Subcutaneous abdominal adipose tissue (tissue), 5 donors: Measurements from ENCODE around the gene RTN4RL2.

ENCODE experiments used
- H3K27ac ChIP-seq: one replicate; pipeline ENCODE4 v1.7.0; 2013; ENCODE audit warnings: low read depth, mild to moderate bottlenecking, inconsistent platforms, low read length, moderate library complexity
- H3K27me3 ChIP-seq, 5 donors: one replicate each; pipeline ENCODE4 v1.7.0; 2013; ENCODE audit warnings: low read length in 5 of 5, inconsistent platforms in 1 of 5; ENCODE audit not compliant: control insufficient read depth in 5 of 5, insufficient read depth in 4 of 5
- H3K36me3 ChIP-seq, 5 donors: one replicate each; pipeline ENCODE4 v1.7.0; 2013; ENCODE audit warnings: low read length in 5 of 5; ENCODE audit not compliant: control insufficient read depth in 5 of 5, insufficient read depth in 5 of 5
- H3K4me1 ChIP-seq, 5 donors: one replicate each; pipeline ENCODE4 v1.7.0; 2013; ENCODE audit warnings: low read length in 5 of 5, mild to moderate bottlenecking in 3 of 5, moderate library complexity in 1 of 5; ENCODE audit not compliant: control insufficient read depth in 5 of 5, insufficient read depth in 5 of 5
- H3K4me3 ChIP-seq, 5 donors: one replicate each; pipeline ENCODE4 v1.7.0; 2013; ENCODE audit warnings: low read length in 5 of 5, low read depth in 1 of 5
- H3K9ac ChIP-seq, 5 donors: one replicate each; pipeline ENCODE4 v1.7.0; 2013; ENCODE audit warnings: low read length in 5 of 5, mild to moderate bottlenecking in 4 of 5, moderate library complexity in 3 of 5
- H3K9me3 ChIP-seq, 5 donors: one replicate each; pipeline ENCODE4 v1.7.0; 2013; ENCODE audit warnings: low read length in 5 of 5; ENCODE audit not compliant: control insufficient read depth in 5 of 5
- donor health status: healthy.
- donor health status: healthy.
- donor health status: healthy.
- donor health status: healthy.
- donor health status: healthy.

The RTN4RL2 gene

DNA sequence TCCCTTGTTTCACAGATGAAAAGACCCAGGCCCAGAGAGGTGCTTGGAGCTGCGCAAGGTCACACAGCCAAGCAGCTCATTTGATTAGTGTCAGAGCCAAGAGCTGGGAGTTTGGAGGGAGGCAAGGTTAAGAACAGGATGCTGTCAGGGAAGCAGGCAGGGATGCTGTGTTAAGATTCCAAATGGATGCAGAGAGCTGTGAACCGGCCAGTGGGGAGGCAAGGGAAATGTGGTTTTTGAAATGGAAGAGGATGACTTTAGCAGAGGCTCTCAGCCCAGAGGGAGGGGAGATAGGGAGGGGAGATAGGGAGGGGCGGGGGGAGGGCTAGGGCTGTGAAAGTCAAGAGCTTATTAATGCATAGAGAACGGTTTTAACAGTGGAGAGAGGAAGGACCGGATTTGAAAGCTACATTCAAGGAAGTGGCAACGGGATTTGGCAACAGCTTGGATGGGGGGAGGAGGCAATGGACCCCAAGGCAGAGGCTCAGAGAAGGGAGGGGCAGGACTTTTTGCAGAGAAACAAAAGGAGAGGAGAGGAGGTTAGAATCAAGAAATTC is 13.0 kb downstream of the RTN4RL2 start:
- Histone ChIP-seq H3K4me3 (no peak overlapping the region), H3K36me3 (no peaks in the 10 kb centered on the region), H3K9me3 (no peaks in the 10 kb centered on the region), H3K4me1 (peaks cover 0 to 26% (median 12%) of the 10 kb centered on the region in 5 donors), H3K9ac (no peak overlapping the region), H3K27ac (no peak overlapping the region), H3K27me3 (peaks cover 5 to 32% (median 13%) of the 10 kb centered on the region in 5 donors)

DNA sequence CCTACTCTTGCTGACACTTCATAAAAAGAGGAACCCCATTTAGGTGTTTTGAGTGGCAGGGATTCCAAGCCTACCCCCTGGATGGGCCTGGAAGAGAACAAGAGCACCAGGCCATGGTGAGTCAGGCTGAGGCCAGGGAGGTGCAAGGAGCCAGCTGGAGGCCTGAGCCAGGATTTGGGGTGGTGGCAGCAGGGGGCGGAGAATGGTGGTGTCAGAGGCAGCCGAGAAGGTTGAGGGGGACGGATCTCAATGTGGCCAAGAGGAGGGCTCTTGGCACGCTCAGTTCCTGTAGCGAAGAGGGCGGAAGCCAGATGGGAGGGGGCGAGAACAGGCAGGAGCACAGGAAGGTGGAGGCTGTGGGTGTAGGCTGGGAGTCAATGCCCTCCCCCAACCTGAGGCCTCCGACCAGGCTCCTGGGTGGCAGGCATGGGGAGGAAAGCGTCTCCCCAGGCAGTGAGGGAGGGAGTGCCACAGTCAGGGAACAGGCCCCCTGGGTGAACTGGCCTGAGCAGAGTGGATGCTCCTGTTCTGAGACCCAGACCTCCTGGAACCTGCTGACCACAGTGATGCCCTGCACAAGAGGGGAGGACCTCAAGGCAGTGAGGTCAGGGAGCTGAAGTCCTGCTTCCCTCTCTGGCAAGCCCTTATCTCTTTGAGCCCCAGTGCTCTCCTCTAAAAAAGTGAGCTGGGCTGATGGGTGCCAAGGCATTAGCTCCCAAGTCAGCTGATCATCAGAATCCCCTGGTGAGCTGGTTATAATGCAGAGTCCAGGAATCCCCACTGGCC is 13.9 kb downstream of the RTN4RL2 start:
- H3K9me3 ChIP-seq, result no peaks in the 10 kb centered on the region
- H3K9ac ChIP-seq, result no peak overlapping the region
- no peaks in the 10 kb centered on the region for H3K36me3 ChIP-seq
- H3K4me1 ChIP-seq, result peaks cover 0 to 26% (median 12%) of the 10 kb centered on the region in 5 donors
- H3K4me3 ChIP-seq, result no peak overlapping the region
- no peak overlapping the region for H3K27ac ChIP-seq
- peaks cover 5 to 32% (median 13%) of the 10 kb centered on the region in 5 donors for H3K27me3 ChIP-seq

DNA sequence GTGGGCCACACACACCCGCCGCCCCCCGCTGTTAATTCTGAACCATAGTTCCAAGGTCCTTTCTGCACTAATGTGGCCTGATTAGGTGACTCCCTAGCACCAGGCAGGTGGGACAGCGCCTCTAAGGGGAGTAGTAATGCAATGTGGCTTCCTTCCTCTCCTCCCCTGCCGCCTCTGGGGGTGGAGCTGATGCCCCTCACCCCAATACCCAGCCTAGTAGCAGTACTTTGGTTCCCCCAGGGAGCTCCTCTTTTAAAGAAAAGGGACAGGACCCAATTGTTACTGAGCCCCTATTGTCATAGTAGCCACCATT is 14.4 kb downstream of the RTN4RL2 start:
- no peak overlapping the region for H3K9ac ChIP-seq
- H3K36me3 ChIP-seq, result no peaks in the 10 kb centered on the region
- no peak overlapping the region for H3K4me3 ChIP-seq
- peaks cover 0 to 26% (median 12%) of the 10 kb centered on the region in 5 donors for H3K4me1 ChIP-seq
- no peak overlapping the region for H3K27ac ChIP-seq
- H3K27me3 ChIP-seq, result peaks cover 5 to 32% (median 13%) of the 10 kb centered on the region in 5 donors
- H3K9me3 ChIP-seq, result no peaks in the 10 kb centered on the region

DNA sequence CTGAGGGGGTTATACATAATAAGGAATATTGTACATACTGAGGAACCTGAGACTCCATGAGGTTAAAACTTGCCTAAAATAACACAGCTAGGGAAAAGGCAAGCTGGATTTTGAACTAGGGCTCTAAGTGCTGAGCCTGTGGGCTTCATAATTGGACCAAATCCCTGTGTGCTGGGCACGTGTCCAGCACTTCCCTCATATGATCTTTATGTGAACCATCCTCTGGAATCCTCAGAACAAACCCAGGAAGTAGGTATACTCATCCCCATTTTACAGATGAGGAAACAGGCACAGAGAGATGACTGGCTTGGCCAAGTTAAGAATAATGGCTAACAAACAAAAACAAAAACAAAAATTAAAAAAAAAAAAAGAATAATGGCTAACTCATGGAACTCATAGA is 14.9 kb downstream of the RTN4RL2 start:
- H3K4me1 ChIP-seq, result peaks cover 0 to 26% (median 12%) of the 10 kb centered on the region in 5 donors
- no peaks in the 10 kb centered on the region for H3K9me3 ChIP-seq
- H3K36me3 ChIP-seq, result no peaks in the 10 kb centered on the region
- no peak overlapping the region for H3K9ac ChIP-seq
- H3K27ac ChIP-seq, result no peak overlapping the region
- H3K27me3 ChIP-seq, result peaks cover 5 to 32% (median 13%) of the 10 kb centered on the region in 5 donors
- H3K4me3 ChIP-seq, result no peak overlapping the region

DNA sequence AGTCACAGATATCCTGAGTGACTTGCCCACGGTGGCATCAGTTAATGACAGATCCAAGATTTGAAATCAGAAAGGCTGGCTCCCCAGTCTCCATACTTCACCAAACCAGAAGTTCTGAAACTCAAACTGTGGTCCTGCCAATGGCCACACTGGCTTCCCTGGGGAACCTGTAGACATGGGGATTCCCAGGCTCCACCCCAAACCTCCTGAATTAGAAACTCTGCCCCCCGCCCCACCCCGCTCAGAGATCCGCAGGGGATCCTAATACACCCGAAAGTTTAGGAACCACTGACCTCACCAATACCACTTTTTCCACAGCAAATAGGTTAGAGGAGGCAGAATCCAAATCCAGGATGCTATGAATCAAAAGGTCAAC is 15.3 kb downstream of the RTN4RL2 start:
- Histone ChIP-seq H3K4me1 (peaks cover 0 to 26% (median 12%) of the 10 kb centered on the region in 5 donors), H3K36me3 (no peaks in the 10 kb centered on the region), H3K27me3 (peaks cover 5 to 32% (median 13%) of the 10 kb centered on the region in 5 donors), H3K9me3 (no peaks in the 10 kb centered on the region), H3K4me3 (peak overlapping the region in 3 of 5 donors; percentile 50 to 59 (median 59)), H3K27ac (no peak overlapping the region), H3K9ac (no peak overlapping the region)

DNA sequence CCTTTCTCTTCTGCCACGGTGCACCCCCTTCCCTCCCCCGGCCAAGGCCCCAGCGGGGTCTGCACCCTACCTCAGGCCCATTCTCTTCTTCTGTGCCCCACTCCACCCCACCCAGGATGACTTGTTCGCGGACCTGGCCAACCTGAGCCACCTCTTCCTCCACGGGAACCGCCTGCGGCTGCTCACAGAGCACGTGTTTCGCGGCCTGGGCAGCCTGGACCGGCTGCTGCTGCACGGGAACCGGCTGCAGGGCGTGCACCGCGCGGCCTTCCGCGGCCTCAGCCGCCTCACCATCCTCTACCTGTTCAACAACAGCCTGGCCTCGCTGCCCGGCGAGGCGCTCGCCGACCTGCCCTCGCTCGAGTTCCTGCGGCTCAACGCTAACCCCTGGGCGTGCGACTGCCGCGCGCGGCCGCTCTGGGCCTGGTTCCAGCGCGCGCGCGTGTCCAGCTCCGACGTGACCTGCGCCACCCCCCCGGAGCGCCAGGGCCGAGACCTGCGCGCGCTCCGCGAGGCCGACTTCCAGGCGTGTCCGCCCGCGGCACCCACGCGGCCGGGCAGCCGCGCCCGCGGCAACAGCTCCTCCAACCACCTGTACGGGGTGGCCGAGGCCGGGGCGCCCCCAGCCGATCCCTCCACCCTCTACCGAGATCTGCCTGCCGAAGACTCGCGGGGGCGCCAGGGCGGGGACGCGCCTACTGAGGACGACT is 15.9 kb downstream of the RTN4RL2 start:
- no peaks in the 10 kb centered on the region for H3K36me3 ChIP-seq
- H3K4me1 ChIP-seq, result peaks cover 0 to 26% (median 12%) of the 10 kb centered on the region in 5 donors
- H3K27ac ChIP-seq, result no peak overlapping the region
- peak overlapping the region in 3 of 5 donors; percentile 56 to 66 (median 57) for H3K9ac ChIP-seq
- peak overlapping the region in 4 of 5 donors; percentile 50 to 59 (median 57) for H3K4me3 ChIP-seq
- H3K9me3 ChIP-seq, result no peaks in the 10 kb centered on the region
- peaks cover 5 to 32% (median 13%) of the 10 kb centered on the region in 5 donors for H3K27me3 ChIP-seq

DNA sequence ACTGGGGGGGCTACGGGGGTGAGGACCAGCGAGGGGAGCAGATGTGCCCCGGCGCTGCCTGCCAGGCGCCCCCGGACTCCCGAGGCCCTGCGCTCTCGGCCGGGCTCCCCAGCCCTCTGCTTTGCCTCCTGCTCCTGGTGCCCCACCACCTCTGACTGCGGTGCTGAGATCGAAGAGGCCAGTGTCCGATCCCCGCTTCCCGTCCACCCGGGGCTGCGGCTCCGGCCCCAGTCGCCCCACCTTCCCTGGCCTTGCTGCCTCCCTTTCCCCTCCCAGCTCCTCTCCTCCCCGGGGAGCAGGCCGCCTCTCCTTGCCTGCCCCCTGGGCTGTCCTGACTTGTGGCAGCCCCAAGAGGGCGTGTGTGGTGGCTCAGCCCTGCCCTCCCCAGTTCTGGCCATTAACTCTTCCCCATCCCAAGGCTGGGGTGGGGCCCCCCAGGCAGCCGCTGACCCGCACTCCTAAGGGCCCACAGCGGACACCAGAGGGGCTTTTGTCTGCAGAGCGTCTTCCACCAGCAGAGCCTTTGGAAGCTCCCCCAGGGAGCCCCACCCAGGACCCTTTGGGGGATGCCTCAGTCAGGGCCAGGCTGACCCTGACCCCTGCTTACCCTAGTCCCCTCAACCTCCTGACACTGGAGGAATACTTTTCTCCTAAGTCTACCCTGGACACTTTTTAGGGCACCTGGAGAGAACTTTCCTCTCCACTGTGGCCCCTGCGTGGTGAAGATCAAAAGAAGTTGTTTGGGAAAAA is 16.6 kb downstream of the RTN4RL2 start:
- Histone ChIP-seq H3K9ac (peak overlapping the region in 3 of 5 donors; percentile 56 to 66 (median 57)), H3K27me3 (peaks cover 5 to 31% (median 13%) of the 10 kb centered on the region in 5 donors), H3K9me3 (no peaks in the 10 kb centered on the region), H3K4me3 (peak overlapping the region in 4 of 5 donors; percentile 50 to 59 (median 57)), H3K36me3 (no peaks in the 10 kb centered on the region), H3K27ac (no peak overlapping the region), H3K4me1 (peaks cover 0 to 26% (median 12%) of the 10 kb centered on the region in 5 donors)

DNA sequence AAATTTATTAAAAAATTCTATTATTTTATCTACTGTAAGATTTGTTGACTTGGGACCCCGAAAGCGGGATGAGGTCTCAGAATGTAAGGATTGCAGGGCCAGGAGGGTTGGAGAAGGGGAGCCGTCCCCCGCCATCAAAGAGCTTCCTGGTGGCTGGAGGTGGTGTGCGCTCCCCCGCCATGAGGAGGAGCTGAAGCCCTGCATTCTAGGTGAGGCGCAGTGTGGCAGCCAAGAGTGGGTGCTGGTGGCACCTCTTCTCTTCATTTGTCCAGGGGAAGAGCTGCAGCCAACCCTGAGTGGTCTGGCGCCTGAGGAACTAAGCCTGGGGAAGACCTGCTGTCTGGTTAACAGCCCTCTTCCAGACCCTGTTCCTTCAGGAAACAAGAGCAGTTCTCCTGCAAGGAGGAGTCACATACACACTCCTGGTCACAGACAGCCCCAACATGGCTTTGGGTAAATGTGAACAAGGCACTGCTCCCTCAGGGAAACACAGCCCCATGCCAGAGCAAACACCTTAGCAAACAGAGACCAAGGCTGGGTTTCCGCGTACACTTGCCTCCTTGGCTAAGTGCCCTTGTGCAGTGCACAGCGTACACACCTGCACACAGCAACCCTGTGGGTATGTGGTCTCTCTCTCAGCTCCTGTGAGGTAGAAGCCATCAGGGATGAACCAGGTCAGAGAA is 17.3 kb downstream of the RTN4RL2 start:
- H3K27ac ChIP-seq, result no peak overlapping the region
- no peak overlapping the region for H3K9ac ChIP-seq
- H3K36me3 ChIP-seq, result no peaks in the 10 kb centered on the region
- H3K9me3 ChIP-seq, result no peaks in the 10 kb centered on the region
- peaks cover 0 to 32% (median 17%) of the 10 kb centered on the region in 5 donors for H3K4me1 ChIP-seq
- H3K27me3 ChIP-seq, result peaks cover 7 to 33% (median 15%) of the 10 kb centered on the region in 5 donors
- H3K4me3 ChIP-seq, result no peak overlapping the region

DNA sequence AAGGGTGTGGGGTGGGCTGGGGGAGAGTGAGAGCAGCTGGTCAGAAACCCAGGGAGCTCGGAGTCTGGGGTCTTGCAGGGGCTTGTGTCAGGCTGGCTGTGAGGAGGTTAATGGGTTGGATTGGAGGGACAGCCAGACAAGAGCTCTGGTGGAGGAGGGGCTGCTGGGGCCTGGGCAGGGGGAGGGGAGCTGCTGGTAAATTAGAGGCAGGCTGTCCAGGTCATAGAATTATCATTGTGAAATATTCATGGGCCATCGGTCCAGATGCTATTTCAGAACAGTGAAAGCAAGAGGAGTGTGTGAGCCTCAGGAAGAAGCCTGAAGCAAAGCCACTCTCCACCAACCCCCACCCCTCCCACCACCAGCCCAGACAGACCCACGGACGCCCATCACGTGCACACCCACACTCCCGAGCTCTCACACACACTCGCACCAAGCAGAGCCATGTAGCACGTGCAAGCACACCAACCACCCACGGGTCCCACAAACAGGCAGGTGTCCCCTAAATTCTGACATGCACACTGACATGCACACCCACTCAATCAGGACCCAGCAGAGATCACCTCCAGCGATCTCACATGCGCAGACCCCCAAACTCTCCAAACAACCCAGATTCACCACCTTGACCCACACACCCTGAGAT is 18.8 kb downstream of the RTN4RL2 start:
- peaks cover 0 to 2% (median 0%) of the 10 kb centered on the region in 5 donors for H3K36me3 ChIP-seq
- H3K4me3 ChIP-seq, result no peak overlapping the region
- H3K27ac ChIP-seq, result no peak overlapping the region
- H3K9ac ChIP-seq, result no peak overlapping the region
- peaks cover 7 to 30% (median 20%) of the 10 kb centered on the region in 5 donors for H3K27me3 ChIP-seq
- H3K4me1 ChIP-seq, result peaks cover 0 to 37% (median 24%) of the 10 kb centered on the region in 5 donors
- H3K9me3 ChIP-seq, result no peaks in the 10 kb centered on the region
